Measurements from ENCODE around the gene GLB1L3.

DNA sequence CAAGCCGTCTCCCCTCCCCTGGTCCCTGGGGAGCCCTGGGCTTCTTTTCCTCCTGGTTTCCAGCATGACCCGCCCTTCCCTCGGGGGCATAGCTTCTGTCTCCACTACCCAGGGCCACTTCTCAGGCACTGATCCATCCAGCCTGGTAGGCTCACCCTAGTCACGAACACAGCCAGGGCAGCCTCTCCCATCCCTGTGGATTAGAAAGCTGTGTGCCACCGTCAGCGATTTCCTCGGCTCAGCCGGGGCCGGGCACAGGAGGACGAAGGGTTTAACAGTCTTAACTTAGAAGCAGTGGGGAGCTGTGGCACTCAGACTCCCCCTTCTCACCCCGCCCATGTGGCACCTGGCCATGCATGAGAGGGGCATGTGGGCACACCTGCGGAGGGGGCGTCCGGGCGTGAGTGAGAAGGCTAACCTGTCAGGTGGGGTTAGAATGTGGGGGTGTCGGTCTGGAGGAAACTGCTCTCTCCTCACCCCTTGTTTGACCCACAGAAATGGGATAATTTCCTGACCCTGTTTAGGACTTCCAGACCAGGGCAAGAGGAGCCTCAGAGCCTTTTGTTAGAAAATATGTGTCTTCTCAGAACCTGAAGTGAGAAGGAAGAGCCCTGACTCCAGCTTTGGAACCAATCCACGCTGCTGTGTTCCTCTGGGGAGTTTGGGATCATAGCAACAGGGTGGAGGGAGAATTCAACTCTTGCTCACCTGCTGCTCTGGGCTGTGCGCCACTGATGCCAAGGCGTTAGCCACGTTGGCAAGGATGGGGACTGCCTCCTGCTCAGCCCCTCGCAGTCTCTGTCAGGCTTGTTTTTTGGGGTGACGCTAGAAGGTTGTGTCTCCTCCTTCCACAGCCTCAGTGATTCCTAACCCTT lies 70.2 kb downstream of the GLB1L3 start:
- TF ChIP-seq, protein P1, sequence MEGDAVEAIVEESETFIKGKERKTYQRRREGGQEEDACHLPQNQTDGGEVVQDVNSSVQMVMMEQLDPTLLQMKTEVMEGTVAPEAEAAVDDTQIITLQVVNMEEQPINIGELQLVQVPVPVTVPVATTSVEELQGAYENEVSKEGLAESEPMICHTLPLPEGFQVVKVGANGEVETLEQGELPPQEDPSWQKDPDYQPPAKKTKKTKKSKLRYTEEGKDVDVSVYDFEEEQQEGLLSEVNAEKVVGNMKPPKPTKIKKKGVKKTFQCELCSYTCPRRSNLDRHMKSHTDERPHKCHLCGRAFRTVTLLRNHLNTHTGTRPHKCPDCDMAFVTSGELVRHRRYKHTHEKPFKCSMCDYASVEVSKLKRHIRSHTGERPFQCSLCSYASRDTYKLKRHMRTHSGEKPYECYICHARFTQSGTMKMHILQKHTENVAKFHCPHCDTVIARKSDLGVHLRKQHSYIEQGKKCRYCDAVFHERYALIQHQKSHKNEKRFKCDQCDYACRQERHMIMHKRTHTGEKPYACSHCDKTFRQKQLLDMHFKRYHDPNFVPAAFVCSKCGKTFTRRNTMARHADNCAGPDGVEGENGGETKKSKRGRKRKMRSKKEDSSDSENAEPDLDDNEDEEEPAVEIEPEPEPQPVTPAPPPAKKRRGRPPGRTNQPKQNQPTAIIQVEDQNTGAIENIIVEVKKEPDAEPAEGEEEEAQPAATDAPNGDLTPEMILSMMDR (IDR thresholded peaks at IDR 0.05) = no peak
- TF ChIP-seq EP300 (IDR thresholded peaks at IDR 0.05; ENCODE audit: low read depth) (no peak), POLR2A (IDR thresholded peaks at IDR 0.05) (no peak), POLR2AphosphoS5 (IDR thresholded peaks at IDR 0.05) (no peak)
